ENCODE results near the gene MAST3.

- TF ChIP-seq CTCF (IDR thresholded peaks at IDR 0.05) (peak in 1 of 4 experiments; percentile 61), EP300 (IDR thresholded peaks at IDR 0.05) (no peak), POLR2A (IDR thresholded peaks at IDR 0.05) (no peak)
Measured at GRCh38 chr19:18160971-18161635, 63.5 kb downstream of the MAST3 start.
